ENCODE data around the gene STAT3.
"Not testable (repeated sequence)": the region's sequence is repeated elsewhere in the genome, so short reads cannot be mapped to it uniquely, and the experiment has no call there.

Gene STAT3

DNA sequence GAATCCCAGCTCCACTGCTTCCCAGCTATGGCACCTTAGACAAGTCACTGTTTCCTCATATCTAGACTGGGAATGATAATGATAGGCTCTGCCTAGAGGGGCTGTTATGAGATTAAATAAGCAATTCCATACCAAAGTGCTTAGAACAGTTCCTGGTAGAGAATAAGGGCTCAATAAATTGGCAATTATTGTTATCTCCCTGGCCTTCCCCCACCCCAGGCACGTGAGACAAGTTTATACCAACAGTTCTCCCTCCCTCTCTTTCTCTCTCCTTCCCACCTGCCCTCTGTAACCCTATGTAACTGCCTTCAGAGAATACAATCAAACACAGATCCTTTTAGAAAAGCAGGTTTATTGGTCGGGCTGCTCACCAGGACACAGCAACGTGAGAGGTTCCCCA, 13.9 kb upstream of the STAT3 start:
- Histone ChIP-seq H3K4me3 (ENCODE audit: insufficient read length, low read depth) (no peak overlapping the region), H3K9ac (ENCODE audit: insufficient read length, low read depth) (peak overlapping the region; percentile 52), H3K9me3 (ENCODE audit: insufficient read depth, low read length) (no peaks in the 10 kb centered on the region), H3K27me3 (ENCODE audit: insufficient read depth, insufficient read length) (no peaks in the 10 kb centered on the region), H3K4me1 (ENCODE audit: insufficient read depth, insufficient read length) (peaks cover 10% of the 10 kb centered on the region), H3K36me3 (ENCODE audit: insufficient read depth, insufficient read length, low read length) (peaks cover 37% of the 10 kb centered on the region)
- TF ChIP-seq SUZ12 (IDR thresholded peaks at IDR 0.05; ENCODE audit: extremely low read depth, insufficient read depth, insufficient read length) (no peak), YY1 (IDR thresholded peaks at IDR 0.05; ENCODE audit: insufficient read depth, insufficient read length) (no peak), ZNF274 (IDR thresholded peaks at IDR 0.05; ENCODE audit: low read depth, low read length) (no peak)
- DNase-seq (ENCODE audit: low read depth, low spot score): no peak

DNA sequence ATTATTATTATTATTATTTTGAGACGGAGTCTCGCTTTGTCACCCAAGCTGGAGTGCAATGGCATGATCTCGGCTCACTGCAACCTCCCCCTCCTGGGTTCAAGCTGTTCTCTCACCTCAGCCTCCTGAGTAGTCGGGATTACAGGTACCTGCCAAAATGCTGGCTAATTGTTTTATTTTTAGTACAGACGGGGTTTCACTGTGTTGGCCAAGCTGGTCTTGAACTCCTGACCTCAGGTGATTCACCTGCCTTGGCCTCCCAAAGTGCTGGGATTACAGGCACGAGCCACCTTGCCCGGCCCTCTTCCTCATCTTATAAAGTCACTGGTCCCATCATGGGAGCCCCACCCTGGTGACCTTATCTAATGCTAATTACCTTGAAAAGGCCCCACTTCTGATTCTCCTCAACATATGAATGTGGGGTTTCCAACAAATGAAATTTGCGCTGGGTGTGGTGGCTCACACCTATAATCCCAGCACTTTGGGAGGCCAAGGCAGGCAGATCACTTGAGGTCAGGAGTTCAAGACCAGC, 12.7 kb upstream of the STAT3 start:
- H3K27me3 ChIP-seq (ENCODE audit: insufficient read depth, insufficient read length); H3K9ac ChIP-seq (ENCODE audit: insufficient read length, low read depth); H3K4me1 ChIP-seq (ENCODE audit: insufficient read depth, insufficient read length); H3K4me3 ChIP-seq (ENCODE audit: insufficient read length, low read depth); H3K9me3 ChIP-seq (ENCODE audit: insufficient read depth, low read length); DNase-seq (ENCODE audit: low read depth, low spot score): not testable (repeated sequence)
- peaks cover 35% of the 10 kb centered on the region for H3K36me3 ChIP-seq (ENCODE audit: insufficient read depth, insufficient read length, low read length)

DNA sequence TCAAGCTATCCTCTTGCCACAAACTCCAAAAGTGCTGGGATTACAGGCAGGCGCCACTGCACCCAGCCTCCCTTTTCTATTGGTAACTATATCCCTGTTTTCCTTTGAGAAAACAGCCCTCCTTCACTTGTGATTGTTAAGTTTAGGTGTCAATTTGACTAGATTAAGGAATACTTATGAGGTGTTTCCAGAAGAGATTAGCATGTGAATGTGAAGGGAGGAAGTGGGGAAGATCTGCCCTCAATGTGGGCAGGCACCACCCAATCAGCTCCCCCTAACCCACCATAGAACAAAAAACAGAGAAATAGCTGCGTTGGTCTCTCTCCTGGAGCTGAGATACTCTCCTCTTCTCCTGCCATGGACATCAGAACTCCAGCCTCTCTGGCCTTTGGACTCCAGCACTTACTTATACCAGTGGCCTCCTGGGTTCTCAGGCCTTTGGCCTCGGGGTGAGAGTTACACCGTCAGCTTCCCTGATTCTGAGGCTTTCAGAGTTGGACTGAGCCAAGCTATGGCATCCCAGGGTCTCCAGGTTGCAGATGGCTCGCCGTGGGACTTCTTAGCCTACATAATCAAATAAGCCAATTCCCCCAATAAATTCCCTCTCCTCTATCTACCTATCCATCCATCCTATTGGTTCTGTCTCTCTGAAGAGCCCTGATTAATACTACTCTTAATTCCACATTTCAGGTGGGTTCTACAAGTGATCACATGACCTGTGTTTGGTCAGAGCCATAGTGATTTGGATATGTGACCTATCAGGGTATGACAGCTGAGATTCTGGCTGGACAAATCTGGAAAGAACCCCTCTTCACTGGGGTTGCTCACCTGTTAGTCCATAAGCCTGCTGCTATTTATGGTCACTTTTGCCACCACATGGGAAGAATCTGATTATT, 12.0 kb upstream of the STAT3 start:
- DNase-seq (ENCODE audit: low read depth, low spot score): no peak
- Histone ChIP-seq H3K4me1 (ENCODE audit: insufficient read depth, insufficient read length) (peaks cover 9% of the 10 kb centered on the region), H3K36me3 (ENCODE audit: insufficient read depth, insufficient read length, low read length) (peaks cover 28% of the 10 kb centered on the region), H3K9ac (ENCODE audit: insufficient read length, low read depth) (peak overlapping the region; percentile 42), H3K27me3 (ENCODE audit: insufficient read depth, insufficient read length) (no peaks in the 10 kb centered on the region), H3K9me3 (ENCODE audit: insufficient read depth, low read length) (no peaks in the 10 kb centered on the region), H3K4me3 (ENCODE audit: insufficient read length, low read depth) (no peak overlapping the region)
- TF ChIP-seq ZNF274 (IDR thresholded peaks at IDR 0.05; ENCODE audit: low read depth, low read length) (no peak), YY1 (IDR thresholded peaks at IDR 0.05; ENCODE audit: insufficient read depth, insufficient read length) (no peak), SUZ12 (IDR thresholded peaks at IDR 0.05; ENCODE audit: extremely low read depth, insufficient read depth, insufficient read length) (no peak)

DNA sequence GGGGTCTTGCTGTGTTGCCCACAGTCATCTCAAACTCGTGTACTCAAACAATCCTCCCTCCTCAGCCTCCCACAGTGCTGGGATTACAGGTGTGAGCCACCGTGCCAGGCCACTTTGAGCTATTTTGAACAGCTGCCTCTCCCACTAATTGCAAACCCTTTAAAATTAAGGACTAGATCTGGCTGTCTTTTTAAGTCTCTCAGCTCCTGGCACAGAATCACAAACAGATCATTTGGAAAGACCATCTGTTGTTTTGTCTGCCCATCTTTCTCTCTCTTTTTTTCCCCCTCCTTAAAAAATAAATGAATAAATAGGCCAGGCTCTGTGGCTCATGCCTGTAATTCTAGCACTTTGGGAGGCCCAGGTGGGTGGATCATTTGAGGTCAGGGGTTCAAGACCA, 10.9 kb upstream of the STAT3 start:
- DNase-seq (ENCODE audit: low read depth, low spot score): no peak
- peaks cover 18% of the 10 kb centered on the region for H3K36me3 ChIP-seq (ENCODE audit: insufficient read depth, insufficient read length, low read length)
- H3K4me3 ChIP-seq (ENCODE audit: insufficient read length, low read depth): no peak overlapping the region
- TF ChIP-seq ZNF274 (IDR thresholded peaks at IDR 0.05; ENCODE audit: low read depth, low read length): no peak
- no peak for TF ChIP-seq SUZ12 (IDR thresholded peaks at IDR 0.05; ENCODE audit: extremely low read depth, insufficient read depth, insufficient read length)
- no peak for TF ChIP-seq YY1 (IDR thresholded peaks at IDR 0.05; ENCODE audit: insufficient read depth, insufficient read length)
- no peaks in the 10 kb centered on the region for H3K9me3 ChIP-seq (ENCODE audit: insufficient read depth, low read length)
- peaks cover 9% of the 10 kb centered on the region for H3K4me1 ChIP-seq (ENCODE audit: insufficient read depth, insufficient read length)
- H3K27me3 ChIP-seq (ENCODE audit: insufficient read depth, insufficient read length): no peaks in the 10 kb centered on the region
- no peak overlapping the region for H3K9ac ChIP-seq (ENCODE audit: insufficient read length, low read depth)

DNA sequence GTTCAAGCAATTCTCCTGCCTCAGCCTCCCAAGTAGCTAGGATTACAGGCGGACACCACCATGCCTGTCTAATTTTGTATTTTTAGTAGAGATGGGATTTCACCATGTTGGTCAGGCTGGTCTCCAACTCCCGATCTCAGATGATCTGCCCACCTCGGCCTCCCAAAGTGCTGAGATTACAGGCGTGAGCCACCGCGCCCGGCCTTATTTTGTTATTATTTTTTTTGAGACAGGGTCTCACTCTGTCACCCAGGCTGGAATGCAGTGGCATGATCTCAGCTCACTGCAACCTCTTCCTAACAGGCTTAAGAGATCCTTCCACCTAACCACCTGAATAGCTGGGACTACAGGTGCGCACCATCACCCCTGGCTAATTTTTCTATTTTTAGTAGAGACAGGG, 7.4 kb upstream of the STAT3 start:
- not testable (repeated sequence) for H3K27me3 ChIP-seq (ENCODE audit: insufficient read depth, insufficient read length); H3K4me1 ChIP-seq (ENCODE audit: insufficient read depth, insufficient read length); H3K9ac ChIP-seq (ENCODE audit: insufficient read length, low read depth); H3K4me3 ChIP-seq (ENCODE audit: insufficient read length, low read depth); H3K36me3 ChIP-seq (ENCODE audit: insufficient read depth, insufficient read length, low read length); H3K9me3 ChIP-seq (ENCODE audit: insufficient read depth, low read length); DNase-seq (ENCODE audit: low read depth, low spot score)

GRCh38 chr17:42394838-42395237, 6.6 kb upstream of the STAT3 start:
- H3K9ac ChIP-seq (ENCODE audit: insufficient read length, low read depth): no peak overlapping the region
- TF ChIP-seq ZNF274 (IDR thresholded peaks at IDR 0.05; ENCODE audit: low read depth, low read length) (no peak), SUZ12 (IDR thresholded peaks at IDR 0.05; ENCODE audit: extremely low read depth, insufficient read depth, insufficient read length) (no peak), YY1 (IDR thresholded peaks at IDR 0.05; ENCODE audit: insufficient read depth, insufficient read length) (no peak)
- H3K27me3 ChIP-seq (ENCODE audit: insufficient read depth, insufficient read length): no peaks in the 10 kb centered on the region
- no peak for DNase-seq (ENCODE audit: low read depth, low spot score)
- H3K9me3 ChIP-seq (ENCODE audit: insufficient read depth, low read length): no peaks in the 10 kb centered on the region
- H3K36me3 ChIP-seq (ENCODE audit: insufficient read depth, insufficient read length, low read length): no peaks in the 10 kb centered on the region
- H3K4me3 ChIP-seq (ENCODE audit: insufficient read length, low read depth): no peak overlapping the region
- H3K4me1 ChIP-seq (ENCODE audit: insufficient read depth, insufficient read length): no peaks in the 10 kb centered on the region

- DNase-seq (ENCODE audit: low read depth, low spot score): no peak
Observed at GRCh38 chr17:42392692-42393415, 4.6 kb upstream of the STAT3 start.

DNA sequence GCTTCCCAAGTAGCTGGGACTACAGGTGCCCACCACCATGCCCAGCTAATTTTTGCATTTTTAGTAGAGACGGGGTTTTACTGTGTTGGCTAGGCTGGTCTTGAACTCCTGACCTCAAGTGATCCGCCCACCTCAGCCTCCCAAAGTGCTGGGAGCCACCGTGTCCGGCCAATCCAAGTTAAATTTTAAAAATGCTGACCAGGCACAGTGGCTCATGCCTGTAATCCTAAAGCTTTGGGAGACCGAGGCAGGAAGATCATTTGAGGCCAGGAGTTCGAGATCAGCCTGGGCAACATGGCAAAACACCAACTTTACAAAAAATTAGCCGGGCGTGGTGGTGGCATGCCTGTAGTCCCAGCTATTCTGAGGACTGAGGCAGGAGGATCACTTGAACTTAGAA, 3.2 kb upstream of the STAT3 start:
- not testable (repeated sequence) for H3K4me3 ChIP-seq (ENCODE audit: insufficient read length, low read depth); H3K9me3 ChIP-seq (ENCODE audit: insufficient read depth, low read length); H3K36me3 ChIP-seq (ENCODE audit: insufficient read depth, insufficient read length, low read length); H3K4me1 ChIP-seq (ENCODE audit: insufficient read depth, insufficient read length); DNase-seq (ENCODE audit: low read depth, low spot score); H3K9ac ChIP-seq (ENCODE audit: insufficient read length, low read depth); H3K27me3 ChIP-seq (ENCODE audit: insufficient read depth, insufficient read length)

More at GRCh38 chr17:42392692-42393415, 4.6 kb upstream of the STAT3 start:
- Histone ChIP-seq H3K4me3 (ENCODE audit: insufficient read length, low read depth) (no peak overlapping the region), H3K9ac (ENCODE audit: insufficient read length, low read depth) (no peak overlapping the region), H3K9me3 (ENCODE audit: insufficient read depth, low read length) (no peaks in the 10 kb centered on the region), H3K4me1 (ENCODE audit: insufficient read depth, insufficient read length) (no peaks in the 10 kb centered on the region), H3K36me3 (ENCODE audit: insufficient read depth, insufficient read length, low read length) (no peaks in the 10 kb centered on the region), H3K27me3 (ENCODE audit: insufficient read depth, insufficient read length) (no peaks in the 10 kb centered on the region)
- TF ChIP-seq YY1 (IDR thresholded peaks at IDR 0.05; ENCODE audit: insufficient read depth, insufficient read length): no peak
- TF ChIP-seq SUZ12 (IDR thresholded peaks at IDR 0.05; ENCODE audit: extremely low read depth, insufficient read depth, insufficient read length): no peak
- TF ChIP-seq ZNF274 (IDR thresholded peaks at IDR 0.05; ENCODE audit: low read depth, low read length): no peak

Measured in NT2/D1 (cell line).